ENCODE results near the gene TCF25.

DNA sequence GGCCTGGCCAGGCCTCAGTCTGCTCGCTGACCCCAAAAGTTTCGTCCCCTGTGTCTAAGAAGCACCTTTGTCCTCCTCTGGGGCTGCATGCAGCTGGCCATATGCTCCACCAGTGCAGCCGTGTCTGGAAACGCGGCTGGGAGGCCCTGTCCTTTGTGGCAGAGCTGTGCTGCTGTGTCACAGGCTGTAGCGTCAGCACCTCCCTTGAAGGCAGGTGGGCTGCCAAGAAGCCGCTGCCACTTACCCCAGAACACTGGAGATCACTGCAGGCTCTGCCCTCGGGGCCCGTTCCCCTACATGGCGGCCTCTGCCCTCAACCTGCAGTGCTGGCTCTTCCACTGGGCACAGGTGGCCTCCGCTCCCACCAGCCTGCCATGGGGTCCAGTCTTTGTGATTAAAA is 29.6 kb downstream of the TCF25 start:
- no peak for TF ChIP-seq YY1 (IDR thresholded peaks at IDR 0.05; ENCODE audit: low read depth)
- no peak for TF ChIP-seq TAF1 (IDR thresholded peaks at IDR 0.05; ENCODE audit: low read depth)

Measured in Ishikawa (cell line).